Psoas muscle (tissue), 8 donors: ENCODE data around the gene TTC27. TPM values are rescaled to one million over a fixed set of nuclear protein-coding genes. Genes with fewer than 3 reads are reported as not detected.
A peak's percentile ranks its signal among the peaks of the same experiment; 100 is the strongest.

Experiments
- ATAC-seq, 4 donors: fragments of 200-7000 bp; cut with Tn5 transposase; one replicate each; pipeline ENCODE4 v1.9.1; 2020; ENCODE audit warnings: moderate library complexity in 3 of 4, mild to moderate bottlenecking in 2 of 4
- DNase-seq, 2 donors: peaks; one replicate each; pipeline ENCODE4 v3.0.0-alpha.2; 2020
- H3K27ac ChIP-seq: fragments of 200-600 bp; one replicate; pipeline ENCODE4 v1.8.0; 2022
- H3K27me3 ChIP-seq, 3 donors: fragments of 200-600 bp in 1 of 3; one replicate each; pipeline versions ENCODE4 v1.6.1 to v1.8.0; 2013 to 2022; ENCODE audit warnings: low read length in 2 of 3, mild to moderate bottlenecking in 2 of 3, moderate library complexity in 1 of 3; ENCODE audit not compliant: insufficient read depth in 3 of 3
- H3K36me3 ChIP-seq, 2 donors: fragments of 200-600 bp in 1 of 2; one replicate each; pipeline versions ENCODE4 v1.6.1 to v1.8.0; 2013 to 2022; ENCODE audit warnings: low read depth in 1 of 2, mild to moderate bottlenecking in 1 of 2, moderate library complexity in 1 of 2; ENCODE audit not compliant: insufficient read depth in 1 of 2
- H3K4me1 ChIP-seq: fragments of 200-600 bp; one replicate; pipeline ENCODE4 v1.8.0; 2022
- H3K4me3 ChIP-seq: fragments of 200-600 bp; one replicate; pipeline ENCODE4 v1.8.0; 2022; ENCODE audit warnings: mild to moderate bottlenecking
- H3K9me3 ChIP-seq: fragments of 200-600 bp; one replicate; pipeline ENCODE4 v1.8.0; 2022
- WGBS, 3 donors: extraction: QIAGEN DNeasy Blood & Tissue Kit; methylation state at CpG; one replicate each; pipeline versions ENCODE4 v1.1.6 to v1.1.7; 2013; 5-methylcytosine and 5-hydroxymethylcytosine counted together
- intact Hi-C, 2 donors: fragments of 100-400 bp; cut with DNase I; formaldehyde crosslinking; loops; one replicate each; pipeline versions ENCODE4 v1.11.0 to v1.14.2; 2022
- polyA plus RNA-seq, 3 donors: library from polyadenylated mRNA; stranded (reverse); fragments of 200-250 nt; gene quantifications; one replicate each; pipeline ENCODE4 v1.2.3, GENCODE V29; 2013
- total RNA-seq, 4 donors: library from RNA; stranded (reverse); fragmentation: NEBNext Ultra II Directional in 2 of 4; extraction: Animal tissue kit (Norgen Biotek cat#: 25700) in 2 of 4; gene quantifications; one replicate each; pipeline versions ENCODE4 v1.2.1 to v1.2.4, GENCODE V29; 2021 to 2023
- TF ChIP-seq, protein P1 (sequence below): fragments of 200-600 bp; IDR thresholded peaks from one replicate; pipeline ENCODE4 v1.8.0; 2022; ENCODE audit warnings: antibody characterized with exemption
- donor health status: healthy with polysubstance abuse.
- donor health status: DM: no; HTN: no; CAD: no; lungs with moderate emphysema.
- donor health status: Bipolar disorder and iron deficiency.
- donor health status: healthy.
- donor health status: DM: yes; HTN: yes; CAD: no.
- donor health status: DM: no; HTN: no; CAD: no.
- donor health status: DM: no; HTN: no; CAD: no.
- donor health status: DM: yes; HTN: yes; CAD: no.

Gene TTC27
- total and polyA plus RNA-seq, 7 donors = 8.7 to 15.4 (median 12.2) TPM

DNA sequence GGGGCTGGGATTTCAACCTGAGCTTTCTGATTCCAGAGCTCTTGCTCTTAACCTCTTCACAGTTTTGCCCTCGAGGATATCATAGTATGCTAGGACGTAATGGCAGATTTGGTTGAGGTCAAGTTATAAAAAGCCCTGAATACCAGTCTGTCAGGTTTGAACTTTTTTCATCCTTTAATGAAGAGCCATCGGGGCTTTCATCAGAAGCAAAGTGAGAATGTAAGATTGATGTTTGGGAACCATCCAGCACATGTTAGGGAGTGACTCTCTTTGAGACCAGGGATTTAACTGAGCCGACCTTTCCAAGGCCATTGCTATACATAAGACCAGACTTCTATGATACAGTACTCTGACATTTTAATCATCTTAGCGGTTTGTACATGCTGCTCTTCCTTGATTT lies 142.5 kb downstream of the TTC27 start:
- Histone ChIP-seq H3K27me3 (no peaks in the 10 kb centered on the region), H3K9me3 (no peaks in the 10 kb centered on the region), H3K4me1 (no peaks in the 10 kb centered on the region), H3K4me3 (no peak overlapping the region), H3K36me3 (peaks cover 0 to 12% of the 10 kb centered on the region in 2 donors), H3K27ac (no peak overlapping the region)
- 69 to 76% (median 71%) methylated on average over 5 of the region's 5 CpGs for WGBS, 3 donors
- DNase-seq = no peak
- ATAC-seq = no peak
- TF ChIP-seq, protein P1, sequence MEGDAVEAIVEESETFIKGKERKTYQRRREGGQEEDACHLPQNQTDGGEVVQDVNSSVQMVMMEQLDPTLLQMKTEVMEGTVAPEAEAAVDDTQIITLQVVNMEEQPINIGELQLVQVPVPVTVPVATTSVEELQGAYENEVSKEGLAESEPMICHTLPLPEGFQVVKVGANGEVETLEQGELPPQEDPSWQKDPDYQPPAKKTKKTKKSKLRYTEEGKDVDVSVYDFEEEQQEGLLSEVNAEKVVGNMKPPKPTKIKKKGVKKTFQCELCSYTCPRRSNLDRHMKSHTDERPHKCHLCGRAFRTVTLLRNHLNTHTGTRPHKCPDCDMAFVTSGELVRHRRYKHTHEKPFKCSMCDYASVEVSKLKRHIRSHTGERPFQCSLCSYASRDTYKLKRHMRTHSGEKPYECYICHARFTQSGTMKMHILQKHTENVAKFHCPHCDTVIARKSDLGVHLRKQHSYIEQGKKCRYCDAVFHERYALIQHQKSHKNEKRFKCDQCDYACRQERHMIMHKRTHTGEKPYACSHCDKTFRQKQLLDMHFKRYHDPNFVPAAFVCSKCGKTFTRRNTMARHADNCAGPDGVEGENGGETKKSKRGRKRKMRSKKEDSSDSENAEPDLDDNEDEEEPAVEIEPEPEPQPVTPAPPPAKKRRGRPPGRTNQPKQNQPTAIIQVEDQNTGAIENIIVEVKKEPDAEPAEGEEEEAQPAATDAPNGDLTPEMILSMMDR = no peak
- intact Hi-C loops = loop anchor here (5.0 to 10.0 kb wide), 4 partner anchors 177 to 504 kb away; partner anchors contain the start of gene LTBP1 (in 1 of the 2)

DNA sequence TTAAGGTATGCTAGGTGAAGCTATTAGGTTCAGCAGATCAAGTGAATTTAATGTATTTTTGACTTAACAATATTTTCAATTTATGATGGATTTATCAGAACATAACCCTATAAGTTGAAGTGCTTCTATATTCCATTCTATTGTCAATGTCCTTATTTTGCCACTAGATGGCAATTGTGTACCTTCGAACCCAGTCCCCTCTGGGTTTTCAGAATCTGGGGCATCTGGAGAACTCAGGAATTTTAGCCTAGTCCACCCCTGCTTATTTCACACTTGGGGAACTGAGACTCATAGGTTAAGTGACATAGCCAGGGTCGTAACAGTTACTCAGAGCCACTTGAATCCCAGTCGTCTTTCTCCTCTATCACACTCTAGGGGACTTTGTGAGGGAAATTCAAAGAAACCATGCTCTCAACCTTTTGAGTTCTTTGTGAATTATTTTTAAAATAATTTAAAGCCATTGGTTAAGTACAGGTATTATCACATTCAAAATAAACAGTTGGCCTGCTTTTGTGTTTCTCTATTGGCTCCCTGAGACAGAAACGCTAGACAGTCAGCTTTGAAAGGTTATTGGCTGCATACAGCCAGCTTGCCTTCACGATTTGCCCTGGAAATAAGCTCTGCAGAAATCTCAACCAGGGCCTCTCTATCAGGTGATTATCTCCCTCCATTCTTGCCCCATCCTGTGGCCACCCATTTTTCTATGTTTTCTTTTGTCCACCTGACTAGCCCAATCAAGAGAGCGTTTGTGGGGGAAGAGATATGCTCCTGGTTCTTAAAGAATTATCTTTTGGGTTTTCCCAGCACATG lies 145.0 kb downstream of the TTC27 start:
- 33 to 53% (median 50%) methylated on average over 6 of the region's 6 CpGs for WGBS, 3 donors
- no peak for DNase-seq
- ATAC-seq = peak; percentile 61 to 80 (median 62)
- Histone ChIP-seq H3K4me3 (no peak overlapping the region), H3K9me3 (no peaks in the 10 kb centered on the region), H3K27ac (no peak overlapping the region), H3K4me1 (no peaks in the 10 kb centered on the region), H3K36me3 (peaks cover 0 to 3% of the 10 kb centered on the region in 2 donors), H3K27me3 (no peaks in the 10 kb centered on the region)
- intact Hi-C loops = loop anchor here (1.0 to 10.0 kb wide), 5 partner anchors 173 to 502 kb away; partner anchors contain the start of gene LTBP1 (in 2 of the 2)
- TF ChIP-seq, protein P1 = peak; percentile 77

DNA sequence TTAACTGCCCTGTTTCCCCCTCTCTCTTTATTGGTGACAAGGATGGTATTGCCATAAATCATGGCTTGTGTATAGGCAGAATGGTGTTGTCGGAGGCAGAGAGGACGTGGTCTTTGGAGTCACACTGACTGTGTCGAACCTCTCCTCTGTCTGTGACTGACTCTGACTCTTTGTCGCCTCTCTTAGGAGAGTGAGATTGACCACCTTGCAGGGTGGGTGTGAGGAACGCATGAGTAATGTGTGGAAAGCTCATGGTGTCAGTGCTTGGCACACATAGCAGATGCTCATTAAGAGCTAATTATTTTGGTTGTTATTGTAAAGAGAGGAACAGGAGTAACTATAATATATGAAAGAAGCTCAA lies 145.6 kb downstream of the TTC27 start:
- H3K27ac ChIP-seq = no peak overlapping the region
- WGBS, 3 donors = 92 to 96% (median 94%) methylated on average over 5 of the region's 5 CpGs
- H3K27me3 ChIP-seq = no peaks in the 10 kb centered on the region
- no peaks in the 10 kb centered on the region for H3K9me3 ChIP-seq
- no peaks in the 10 kb centered on the region for H3K4me1 ChIP-seq
- H3K4me3 ChIP-seq = no peak overlapping the region
- DNase-seq (no peak), ATAC-seq (no peak)
- TF ChIP-seq, protein P1 = no peak
- peaks cover 0 to 9% of the 10 kb centered on the region in 2 donors for H3K36me3 ChIP-seq
- intact Hi-C loops = loop anchor here (5.0 to 10.0 kb wide), 4 partner anchors 174 to 501 kb away; partner anchors contain the start of gene LTBP1 (in 1 of the 2)

DNA sequence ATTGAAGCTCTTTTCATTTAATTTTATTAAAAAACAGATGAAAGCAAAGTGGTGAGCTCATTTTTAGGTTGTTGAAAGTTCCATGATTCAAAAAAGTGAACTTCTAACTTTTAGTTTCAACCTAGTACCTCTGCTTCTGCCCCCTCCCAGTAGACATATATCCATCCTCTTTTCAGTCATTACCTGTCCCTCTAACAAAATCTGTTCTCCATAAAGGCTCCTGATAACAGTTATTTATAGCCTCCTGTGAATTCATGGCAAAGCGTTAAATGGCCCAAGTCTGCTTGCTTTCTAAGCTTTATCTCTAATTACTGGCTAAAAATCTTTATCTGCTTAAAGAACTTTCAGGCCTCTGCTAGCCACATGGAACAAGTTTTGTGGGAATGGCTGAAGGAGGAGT lies 148.1 kb downstream of the TTC27 start:
- H3K27me3 ChIP-seq = no peaks in the 10 kb centered on the region
- H3K9me3 ChIP-seq = peaks cover 2% of the 10 kb centered on the region
- peaks cover 0 to 21% of the 10 kb centered on the region in 2 donors for H3K36me3 ChIP-seq
- no peak overlapping the region for H3K27ac ChIP-seq
- H3K4me1 ChIP-seq = no peaks in the 10 kb centered on the region
- TF ChIP-seq, protein P1 = no peak
- 76 to 84% (median 83%) methylated on average over 1 of the region's 1 CpG for WGBS, 3 donors
- no peak overlapping the region for H3K4me3 ChIP-seq
- ATAC-seq = no peak
- intact Hi-C loops = loop anchor here in 1 of 2 donors (10.0 kb wide), 1 partner anchor 499 kb away; no protein-coding TSS in a partner anchor
- DNase-seq = no peak
